SK-N-SH (cell line): ENCODE data around the gene PXK. TPM values are rescaled to one million over a fixed set of nuclear protein-coding genes. Genes with fewer than 3 reads are reported as not detected.

ENCODE experiments used
- CTCF ChIA-PET: fragments of 300-600, 350-600 bp; formaldehyde crosslinking; extraction: SDS; loops from one replicate; lab custom pipeline; 2021; lab: Yijun Ruan, JAX
- POLR2A ChIA-PET: fragments of 350-600 bp; sonication (Branson Sonifier 250); formaldehyde crosslinking; extraction: SDS; loops from one replicate; lab custom pipeline; 2020; ENCODE audit warnings: antibody characterized with exemption, inconsistent platforms; lab: Yijun Ruan, JAX
- DNase-seq: peaks from one replicate; pipeline ENCODE4 v3.0.0; 2012
- H2AFZ ChIP-seq: fragments of 200-600 bp; sonication (generic); 2 replicates; pipeline ENCODE4 v1.8.1; 2016; ENCODE audit warnings: antibody characterized with exemption, mild to moderate bottlenecking, low read depth
- H3F3A ChIP-seq: fragments of 200-600 bp; sonication (generic); replicated peaks from 2 replicates; pipeline ENCODE3; 2016; ENCODE audit warnings: antibody characterized with exemption, mild to moderate bottlenecking; ENCODE audit not compliant: insufficient read depth
- H3K27ac ChIP-seq, 2 experiments: fragments of 200-500 bp in 1 of 2; fragments of 200-600 bp in 1 of 2; sonication (Bioruptor generic) in 1 of 2; sonication (generic), shearing (Covaris generic) in 1 of 2; 2 replicates each; pipeline versions ENCODE4 v1.5.1 to v1.6.1; 2014 to 2016; ENCODE audit warnings: low read depth in 2 of 2, inconsistent platforms in 1 of 2, low read length in 1 of 2, mild to moderate bottlenecking in 1 of 2, mixed read lengths in 1 of 2
- H3K27me3 ChIP-seq: fragments of 200-600 bp; sonication (generic), shearing (Covaris generic); 2 replicates; pipeline ENCODE4 v1.6.1; 2016; ENCODE audit warnings: mixed run types; ENCODE audit not compliant: insufficient read depth
- H3K36me3 ChIP-seq, 2 experiments: fragments of 200-500 bp in 1 of 2; fragments of 200-600 bp in 1 of 2; sonication (Bioruptor generic) in 1 of 2; sonication (generic) in 1 of 2; replicated peaks in 1 of 2; 2 replicates each; pipeline versions ENCODE3 to v1.5.1; 2014 to 2016; ENCODE audit warnings: low read length in 1 of 2, mild to moderate bottlenecking in 1 of 2; ENCODE audit not compliant: insufficient read depth in 2 of 2, control insufficient read depth in 1 of 2
- H3K4me1 ChIP-seq, 2 experiments: fragments of 200-500 bp in 1 of 2; fragments of 200-600 bp in 1 of 2; sonication (Bioruptor generic) in 1 of 2; sonication (generic), shearing (Covaris generic) in 1 of 2; 2 replicates each; pipeline versions ENCODE4 v1.5.1 to v1.6.1; 2014 to 2016; ENCODE audit warnings: low read depth in 1 of 2, low read length in 1 of 2, mixed run types in 1 of 2; ENCODE audit not compliant: insufficient read depth in 2 of 2, control insufficient read depth in 1 of 2
- H3K4me2 ChIP-seq: fragments of 200-600 bp; sonication (generic), shearing (Covaris generic); 2 replicates; pipeline ENCODE4 v1.6.1; 2017; ENCODE audit warnings: mixed run types
- H3K4me3 ChIP-seq, 2 experiments: fragments of 200-500 bp in 1 of 2; fragments of 200-600 bp in 1 of 2; sonication (Bioruptor generic) in 1 of 2; sonication (generic), shearing (Covaris generic) in 1 of 2; 2 replicates each; pipeline versions ENCODE4 v1.5.1 to v1.8.1; 2014 to 2016; ENCODE audit warnings: low read depth in 2 of 2, inconsistent platforms in 1 of 2, low read length in 1 of 2, mild to moderate bottlenecking in 1 of 2, mixed read lengths in 1 of 2, moderate library complexity in 1 of 2
- H3K79me2 ChIP-seq: fragments of 200-600 bp; sonication (generic); 2 replicates; pipeline ENCODE4 v1.8.1; 2017; ENCODE audit warnings: mild to moderate bottlenecking; ENCODE audit not compliant: insufficient read depth
- H3K9ac ChIP-seq: fragments of 200-600 bp; sonication (generic); 2 replicates; pipeline ENCODE4 v1.6.1; 2017; ENCODE audit warnings: mixed run types
- H3K9me2 ChIP-seq: fragments of 200-600 bp; sonication (generic); 2 replicates; pipeline ENCODE4 v1.6.1; 2017; ENCODE audit warnings: mixed run types
- H3K9me3 ChIP-seq: fragments of 200-600 bp; sonication (generic); 2 replicates; pipeline ENCODE4 v1.6.1; 2017; ENCODE audit warnings: mixed run types, mild to moderate bottlenecking, moderate library complexity
- H4K20me1 ChIP-seq: fragments of 200-600 bp; sonication (generic); 2 replicates; pipeline ENCODE4 v1.6.1; 2017; ENCODE audit warnings: mild to moderate bottlenecking, mixed run types; ENCODE audit not compliant: insufficient read depth
- ELF1 ChIP-seq: IDR thresholded peaks from 2 replicates; pipeline ENCODE4 v1.4.0; 2012
- EP300 ChIP-seq, 2 experiments: IDR thresholded peaks; 2 replicates each; pipeline versions ENCODE4 v1.4.0 to v1.6.1; 2012; ENCODE audit warnings: borderline replicate concordance in 1 of 2, low read depth in 1 of 2, low read length in 1 of 2
- EZH2phosphoT487 ChIP-seq: fragments of 200-600 bp; sonication (generic); IDR thresholded peaks from 2 replicates; pipeline ENCODE4 v1.6.1; 2017; ENCODE audit warnings: low read depth, mixed run types, mild to moderate bottlenecking, antibody characterized with exemption, moderate library complexity, borderline replicate concordance
- FOSL2 ChIP-seq: IDR thresholded peaks from 2 replicates; pipeline ENCODE4 v1.4.0; 2012; ENCODE audit warnings: low read depth, mild to moderate bottlenecking, moderate library complexity, borderline replicate concordance
- FOXJ3 ChIP-seq: sonication (generic); formaldehyde crosslinking; IDR thresholded peaks from 2 replicates; pipeline ENCODE4 v1.5.1; 2020; ENCODE audit warnings: mild to moderate bottlenecking, missing genetic modification reagents
- FOXM1 ChIP-seq: IDR thresholded peaks from 2 replicates; pipeline ENCODE4 v1.4.0; 2012; ENCODE audit warnings: low read depth, mild to moderate bottlenecking
- GATA2 ChIP-seq: sonication (generic); formaldehyde crosslinking; IDR thresholded peaks from 2 replicates; pipeline ENCODE4 v1.5.0; 2020; ENCODE audit warnings: mild to moderate bottlenecking, missing genetic modification reagents
- IRF3 ChIP-seq: fragments of 150-350 bp; IDR thresholded peaks from 2 replicates; pipeline ENCODE4 v1.6.1; 2016; ENCODE audit warnings: mild to moderate bottlenecking, low read depth, low read length
- MAX ChIP-seq: IDR thresholded peaks from 2 replicates; pipeline ENCODE4 v1.4.0; 2012; ENCODE audit warnings: low read depth
- MEF2A ChIP-seq: IDR thresholded peaks from 2 replicates; pipeline ENCODE4 v1.4.0; 2012; ENCODE audit warnings: low read depth, borderline replicate concordance
- NRF1 ChIP-seq: IDR thresholded peaks from 2 replicates; pipeline ENCODE4 v1.6.1; 2012; ENCODE audit warnings: low read depth, mild to moderate bottlenecking, low read length
- RCOR1 ChIP-seq: fragments of 150-350 bp; IDR thresholded peaks from 2 replicates; pipeline ENCODE4 v1.6.1; 2017; ENCODE audit warnings: antibody characterized with exemption, low read length
- REST ChIP-seq: IDR thresholded peaks from 2 replicates; pipeline ENCODE4 v1.6.1; 2012; ENCODE audit warnings: mild to moderate bottlenecking, low read depth, low read length, moderate library complexity
- USF1 ChIP-seq: IDR thresholded peaks from 2 replicates; pipeline ENCODE4 v1.4.0; 2012; ENCODE audit warnings: low read depth, borderline replicate concordance
- USF2 ChIP-seq: fragments of 150-350 bp; IDR thresholded peaks from 2 replicates; pipeline ENCODE4 v1.6.1; 2017; ENCODE audit warnings: antibody characterized with exemption, low read length, low read depth, borderline replicate concordance
- ZBTB33 ChIP-seq: IDR thresholded peaks from 2 replicates; pipeline ENCODE4 v1.4.0; 2012; ENCODE audit warnings: low read depth, borderline replicate concordance
- WGBS: methylation state at CpG from one replicate; pipeline ENCODE4 v1.1.6; 2017; ENCODE audit warnings: low lambda C conversion rate; 5-methylcytosine and 5-hydroxymethylcytosine counted together
- polyA plus RNA-seq, 3 experiments: library from polyadenylated mRNA; depleted of rRNA; stranded (reverse); fragments of >200 nt; gene quantifications; 2 replicates each; pipeline ENCODE4 v1.2.3, GENCODE V29; 2012

The PXK gene
- polyA plus RNA-seq, 1 of the 3 experiments (the other 2 are of a cell fraction): 8.4 TPM

- no peak for TF ChIP-seq USF1
- no peak for TF ChIP-seq REST
- no peak for TF ChIP-seq IRF3
- no peak for TF ChIP-seq MAX
- TF ChIP-seq FOXM1: no peak
- TF ChIP-seq EZH2phosphoT487: no peak
- TF ChIP-seq, all 33 proteins: peak for 0
Observed at GRCh38 chr3:58424613-58425012, 91.9 kb downstream of the PXK start (continued).

- H4K20me1 ChIP-seq: no peaks in the 10 kb centered on the region
- no peak overlapping the region for H3K4me3 ChIP-seq
- ChIA-PET CTCF (interaction anchor here (1.0 to 3.5 kb wide), 2 partner anchors 10 to 38 kb away, joined by 3 to 17 read pairs; no protein-coding TSS in a partner anchor), POLR2A (no interaction called here)
- no peaks in the 10 kb centered on the region for H3K4me1 ChIP-seq
- H3K36me3 ChIP-seq: peaks cover 53 to 67% of the 10 kb centered on the region in 2 experiments
- DNase-seq: no peak
- TF ChIP-seq RCOR1: no peak
- TF ChIP-seq USF2: no peak
- TF ChIP-seq MEF2A: no peak
- TF ChIP-seq FOSL2: no peak
- no peak for TF ChIP-seq ELF1
- no peak for TF ChIP-seq EP300 (IDR thresholded peaks at IDR 0.05; ENCODE audit: borderline replicate concordance in 1 of 2, low read depth in 1 of 2, low read length in 1 of 2)
- no peak for TF ChIP-seq EZH2phosphoT487
- no peak for TF ChIP-seq FOXM1
- no peak for TF ChIP-seq NRF1
- TF ChIP-seq GATA2 (CRISPR knock-in tag): no peak
- no peak for TF ChIP-seq FOXJ3 (CRISPR knock-in tag)
- no peak for TF ChIP-seq ZBTB33
- H3K27ac ChIP-seq: no peak overlapping the region
- no peak overlapping the region for H3K4me2 ChIP-seq
- no peak overlapping the region for H3K9ac ChIP-seq
- H3K79me2 ChIP-seq: no peaks in the 10 kb centered on the region
- WGBS: 88% methylated on average over 2 of the region's 2 CpGs
- H3F3A ChIP-seq: peaks cover 14% of the 10 kb centered on the region
- no peak overlapping the region for H2AFZ ChIP-seq
- no peaks in the 10 kb centered on the region for H3K9me3 ChIP-seq
- H3K9me2 ChIP-seq: no peaks in the 10 kb centered on the region
- no peaks in the 10 kb centered on the region for H3K27me3 ChIP-seq
Observed at GRCh38 chr3:58425782-58426181, 93.1 kb downstream of the PXK start.
